SK-N-SH (cell line): ENCODE measurements around the gene CPNE4. TPM values are rescaled to one million over a fixed set of nuclear protein-coding genes. Genes with fewer than 3 reads are reported as not detected.

Experiments used
- CTCF ChIA-PET: fragments of 300-600, 350-600 bp; formaldehyde crosslinking; extraction: SDS; loops from one replicate; lab custom pipeline; 2021; lab: Yijun Ruan, JAX
- POLR2A ChIA-PET: fragments of 350-600 bp; sonication (Branson Sonifier 250); formaldehyde crosslinking; extraction: SDS; loops from one replicate; lab custom pipeline; 2020; ENCODE audit warnings: antibody characterized with exemption, inconsistent platforms; lab: Yijun Ruan, JAX
- DNase-seq: peaks from one replicate; pipeline ENCODE4 v3.0.0; 2012
- H2AFZ ChIP-seq: fragments of 200-600 bp; sonication (generic); 2 replicates; pipeline ENCODE4 v1.8.1; 2016; ENCODE audit warnings: antibody characterized with exemption, mild to moderate bottlenecking, low read depth
- H3F3A ChIP-seq: fragments of 200-600 bp; sonication (generic); replicated peaks from 2 replicates; pipeline ENCODE3; 2016; ENCODE audit warnings: antibody characterized with exemption, mild to moderate bottlenecking; ENCODE audit not compliant: insufficient read depth
- H3K27ac ChIP-seq, 2 experiments: fragments of 200-500 bp in 1 of 2; fragments of 200-600 bp in 1 of 2; sonication (Bioruptor generic) in 1 of 2; sonication (generic), shearing (Covaris generic) in 1 of 2; 2 replicates each; pipeline versions ENCODE4 v1.5.1 to v1.6.1; 2014 to 2016; ENCODE audit warnings: low read depth in 2 of 2, inconsistent platforms in 1 of 2, low read length in 1 of 2, mild to moderate bottlenecking in 1 of 2, mixed read lengths in 1 of 2
- H3K27me3 ChIP-seq: fragments of 200-600 bp; sonication (generic), shearing (Covaris generic); 2 replicates; pipeline ENCODE4 v1.6.1; 2016; ENCODE audit warnings: mixed run types; ENCODE audit not compliant: insufficient read depth
- H3K36me3 ChIP-seq, 2 experiments: fragments of 200-500 bp in 1 of 2; fragments of 200-600 bp in 1 of 2; sonication (Bioruptor generic) in 1 of 2; sonication (generic) in 1 of 2; replicated peaks in 1 of 2; 2 replicates each; pipeline versions ENCODE3 to v1.5.1; 2014 to 2016; ENCODE audit warnings: low read length in 1 of 2, mild to moderate bottlenecking in 1 of 2; ENCODE audit not compliant: insufficient read depth in 2 of 2, control insufficient read depth in 1 of 2
- H3K4me1 ChIP-seq, 2 experiments: fragments of 200-500 bp in 1 of 2; fragments of 200-600 bp in 1 of 2; sonication (Bioruptor generic) in 1 of 2; sonication (generic), shearing (Covaris generic) in 1 of 2; 2 replicates each; pipeline versions ENCODE4 v1.5.1 to v1.6.1; 2014 to 2016; ENCODE audit warnings: low read depth in 1 of 2, low read length in 1 of 2, mixed run types in 1 of 2; ENCODE audit not compliant: insufficient read depth in 2 of 2, control insufficient read depth in 1 of 2
- H3K4me2 ChIP-seq: fragments of 200-600 bp; sonication (generic), shearing (Covaris generic); 2 replicates; pipeline ENCODE4 v1.6.1; 2017; ENCODE audit warnings: mixed run types
- H3K4me3 ChIP-seq, 2 experiments: fragments of 200-500 bp in 1 of 2; fragments of 200-600 bp in 1 of 2; sonication (Bioruptor generic) in 1 of 2; sonication (generic), shearing (Covaris generic) in 1 of 2; 2 replicates each; pipeline versions ENCODE4 v1.5.1 to v1.8.1; 2014 to 2016; ENCODE audit warnings: low read depth in 2 of 2, inconsistent platforms in 1 of 2, low read length in 1 of 2, mild to moderate bottlenecking in 1 of 2, mixed read lengths in 1 of 2, moderate library complexity in 1 of 2
- H3K79me2 ChIP-seq: fragments of 200-600 bp; sonication (generic); 2 replicates; pipeline ENCODE4 v1.8.1; 2017; ENCODE audit warnings: mild to moderate bottlenecking; ENCODE audit not compliant: insufficient read depth
- H3K9ac ChIP-seq: fragments of 200-600 bp; sonication (generic); 2 replicates; pipeline ENCODE4 v1.6.1; 2017; ENCODE audit warnings: mixed run types
- H3K9me2 ChIP-seq: fragments of 200-600 bp; sonication (generic); 2 replicates; pipeline ENCODE4 v1.6.1; 2017; ENCODE audit warnings: mixed run types
- H3K9me3 ChIP-seq: fragments of 200-600 bp; sonication (generic); 2 replicates; pipeline ENCODE4 v1.6.1; 2017; ENCODE audit warnings: mixed run types, mild to moderate bottlenecking, moderate library complexity
- H4K20me1 ChIP-seq: fragments of 200-600 bp; sonication (generic); 2 replicates; pipeline ENCODE4 v1.6.1; 2017; ENCODE audit warnings: mild to moderate bottlenecking, mixed run types; ENCODE audit not compliant: insufficient read depth
- CHD2 ChIP-seq: fragments of 150-350 bp; IDR thresholded peaks from 2 replicates; pipeline ENCODE4 v1.6.1; 2018; ENCODE audit warnings: low read length; ENCODE audit not compliant: partially characterized antibody
- ELF1 ChIP-seq: IDR thresholded peaks from 2 replicates; pipeline ENCODE4 v1.4.0; 2012
- EP300 ChIP-seq, 2 experiments: IDR thresholded peaks; 2 replicates each; pipeline versions ENCODE4 v1.4.0 to v1.6.1; 2012; ENCODE audit warnings: borderline replicate concordance in 1 of 2, low read depth in 1 of 2, low read length in 1 of 2
- FOSL2 ChIP-seq: IDR thresholded peaks from 2 replicates; pipeline ENCODE4 v1.4.0; 2012; ENCODE audit warnings: low read depth, mild to moderate bottlenecking, moderate library complexity, borderline replicate concordance
- FOXJ3 ChIP-seq: sonication (generic); formaldehyde crosslinking; IDR thresholded peaks from 2 replicates; pipeline ENCODE4 v1.5.1; 2020; ENCODE audit warnings: mild to moderate bottlenecking, missing genetic modification reagents
- FOXM1 ChIP-seq: IDR thresholded peaks from 2 replicates; pipeline ENCODE4 v1.4.0; 2012; ENCODE audit warnings: low read depth, mild to moderate bottlenecking
- GABPA ChIP-seq: IDR thresholded peaks from 2 replicates; pipeline ENCODE4 v1.4.0; 2012; ENCODE audit warnings: low read depth, mild to moderate bottlenecking
- IRF3 ChIP-seq: fragments of 150-350 bp; IDR thresholded peaks from 2 replicates; pipeline ENCODE4 v1.6.1; 2016; ENCODE audit warnings: mild to moderate bottlenecking, low read depth, low read length
- JUND ChIP-seq: IDR thresholded peaks from 2 replicates; pipeline ENCODE4 v1.4.0; 2012
- MAX ChIP-seq: IDR thresholded peaks from 2 replicates; pipeline ENCODE4 v1.4.0; 2012; ENCODE audit warnings: low read depth
- MEF2A ChIP-seq: IDR thresholded peaks from 2 replicates; pipeline ENCODE4 v1.4.0; 2012; ENCODE audit warnings: low read depth, borderline replicate concordance
- MXI1 ChIP-seq: IDR thresholded peaks from 2 replicates; pipeline ENCODE4 v1.6.1; 2012; ENCODE audit warnings: mild to moderate bottlenecking, low read depth, low read length, improper control_type of control experiment
- PBX3 ChIP-seq: IDR thresholded peaks from 2 replicates; pipeline ENCODE4; 2012
- RFX5 ChIP-seq: IDR thresholded peaks from 2 replicates; pipeline ENCODE4 v1.6.1; 2012; ENCODE audit warnings: mild to moderate bottlenecking, improper control_type of control experiment, low read length
- SIN3A ChIP-seq: IDR thresholded peaks from 2 replicates; pipeline ENCODE4 v1.6.1; 2012; ENCODE audit warnings: low read depth, mild to moderate bottlenecking, low read length, moderate library complexity, borderline replicate concordance
- TAF1 ChIP-seq: IDR thresholded peaks from 2 replicates; pipeline ENCODE4 v1.6.1; 2012; ENCODE audit warnings: low read depth, mild to moderate bottlenecking, low read length, moderate library complexity, borderline replicate concordance
- TCF12 ChIP-seq: IDR thresholded peaks from 2 replicates; pipeline ENCODE4 v1.4.0; 2012
- USF1 ChIP-seq: IDR thresholded peaks from 2 replicates; pipeline ENCODE4 v1.4.0; 2012; ENCODE audit warnings: low read depth, borderline replicate concordance
- USF2 ChIP-seq: fragments of 150-350 bp; IDR thresholded peaks from 2 replicates; pipeline ENCODE4 v1.6.1; 2017; ENCODE audit warnings: antibody characterized with exemption, low read length, low read depth, borderline replicate concordance
- YY1 ChIP-seq: IDR thresholded peaks from 2 replicates; pipeline ENCODE4 v1.4.0; 2012; ENCODE audit warnings: low read depth, mild to moderate bottlenecking
- ZBTB33 ChIP-seq: IDR thresholded peaks from 2 replicates; pipeline ENCODE4 v1.4.0; 2012; ENCODE audit warnings: low read depth, borderline replicate concordance
- WGBS: methylation state at CpG from one replicate; pipeline ENCODE4 v1.1.6; 2017; ENCODE audit warnings: low lambda C conversion rate; 5-methylcytosine and 5-hydroxymethylcytosine counted together
- polyA plus RNA-seq, 3 experiments: library from polyadenylated mRNA; depleted of rRNA; stranded (reverse); fragments of >200 nt; gene quantifications; 2 replicates each; pipeline ENCODE4 v1.2.3, GENCODE V29; 2012

The CPNE4 gene
- polyA plus RNA-seq, 1 of the 3 experiments (the other 2 are of a cell fraction), result not detected

- H3K27me3 ChIP-seq, result no peaks in the 10 kb centered on the region
- TF ChIP-seq FOSL2 (no peak), USF1 (no peak), USF2 (no peak), FOXJ3 (CRISPR knock-in tag) (no peak), MAX (no peak), PBX3 (no peak), TCF12 (no peak), GABPA (no peak), EP300 (IDR thresholded peaks at IDR 0.05; ENCODE audit: borderline replicate concordance in 1 of 2, low read depth in 1 of 2, low read length in 1 of 2) (no peak), MXI1 (no peak), MEF2A (no peak), FOXM1 (no peak), SIN3A (no peak), ELF1 (no peak), CHD2 (no peak), RFX5 (no peak), YY1 (no peak)
- TF ChIP-seq, all 33 proteins: peak for 0
- H3F3A ChIP-seq, result peaks cover 4% of the 10 kb centered on the region
- no peaks in the 10 kb centered on the region for H3K9me3 ChIP-seq
- H3K79me2 ChIP-seq, result no peaks in the 10 kb centered on the region
- no peak overlapping the region for H3K27ac ChIP-seq
- no peaks in the 10 kb centered on the region for H3K36me3 ChIP-seq
- no peak overlapping the region for H3K9ac ChIP-seq
- H4K20me1 ChIP-seq, result no peaks in the 10 kb centered on the region
- CTCF ChIA-PET, result interaction anchor here (0.5 to 1.5 kb wide), 4 partner anchors 9 to 1004 kb away, joined by 3 to 4 read pairs (median 4); no protein-coding TSS in a partner anchor
- DNase-seq, result no peak
- no peak overlapping the region for H3K4me2 ChIP-seq
- POLR2A ChIA-PET, result no interaction called here
- no peaks in the 10 kb centered on the region for H3K9me2 ChIP-seq
- H3K4me3 ChIP-seq, result no peak overlapping the region
- H2AFZ ChIP-seq, result no peak overlapping the region
- 40% methylated on average over 1 of the region's 1 CpG for WGBS
- peaks cover 6 to 10% of the 10 kb centered on the region in 2 experiments; a peak in 3 of 4 replicates for H3K4me1 ChIP-seq
These were observed 133.1 kb downstream of the CPNE4 start for GRCh38 chr3:131901686-131902085.

GRCh38 chr3:131900891-131901290 is 133.9 kb downstream of the CPNE4 start:
- Histone ChIP-seq H3K4me2 (no peak overlapping the region), H3K4me1 (peaks cover 6 to 10% of the 10 kb centered on the region in 2 experiments; a peak in 3 of 4 replicates), H3K4me3 (no peak overlapping the region), H2AFZ (no peak overlapping the region), H3K27ac (no peak overlapping the region), H3K79me2 (no peaks in the 10 kb centered on the region), H3K9me3 (no peaks in the 10 kb centered on the region), H3K9ac (no peak overlapping the region), H3K27me3 (no peaks in the 10 kb centered on the region), H3K9me2 (no peaks in the 10 kb centered on the region), H3K36me3 (no peaks in the 10 kb centered on the region), H3F3A (peaks cover 4% of the 10 kb centered on the region), H4K20me1 (no peaks in the 10 kb centered on the region)
- 40% methylated on average over 1 of the region's 1 CpG for whole genome bisulfite sequencing
- POLR2A ChIA-PET, result no interaction called here
- CTCF ChIA-PET, result interaction anchor here (1.5 kb wide), 1 partner anchor 8 kb away, joined by 4 read pairs; no protein-coding TSS in a partner anchor
- DNase-seq, result no peak
- TF ChIP-seq TAF1 (no peak), PBX3 (no peak), YY1 (no peak), ZBTB33 (no peak), JUND (no peak), IRF3 (no peak)
